Stimulated activated CD8-positive, alpha-beta memory T cell treated with anti-CD3 and anti-CD28 coated beads, Interleukin-4, amount 100 ng/mL, for 24 hours (primary cell): ENCODE results near the gene THAP4.

ENCODE experiments used
- DNase-seq: peaks from one replicate; pipeline ENCODE4 v3.0.0-alpha.2; 2020; ENCODE audit warnings: low read depth

THAP4 gene

DNA sequence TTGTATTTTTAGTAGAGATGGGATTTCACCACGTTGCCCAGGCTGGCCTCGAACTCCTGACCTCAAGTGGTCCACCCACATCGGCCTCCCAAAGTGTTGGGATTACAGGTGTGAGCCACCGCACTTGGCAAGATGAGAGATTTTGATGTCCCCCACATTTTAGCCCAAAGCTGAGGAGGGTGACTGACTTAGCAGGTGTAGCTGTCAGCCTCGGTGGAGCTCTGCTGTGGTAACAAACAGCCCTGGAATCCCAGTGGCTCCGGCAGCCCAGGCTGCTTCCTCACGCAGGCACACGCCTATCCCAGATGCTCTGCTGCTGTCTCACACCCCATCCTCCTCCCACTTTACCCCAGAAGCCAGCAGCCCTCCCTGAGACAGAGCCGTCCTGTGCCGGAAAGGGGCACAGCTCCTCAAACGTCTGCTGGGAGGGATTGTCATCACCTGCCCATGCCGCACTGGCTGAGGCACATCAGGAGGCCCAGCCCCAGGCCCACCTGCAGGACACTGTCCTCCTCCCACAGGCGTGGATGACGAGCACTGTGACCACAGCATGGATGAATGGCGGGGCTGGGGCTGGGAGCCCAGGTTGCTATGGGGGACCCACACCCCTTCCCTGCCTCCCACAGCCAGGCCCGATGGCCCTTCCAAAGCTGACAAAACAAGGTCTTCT lies 89.0 kb downstream of the THAP4 start:
- DNase-seq: no peak

DNA sequence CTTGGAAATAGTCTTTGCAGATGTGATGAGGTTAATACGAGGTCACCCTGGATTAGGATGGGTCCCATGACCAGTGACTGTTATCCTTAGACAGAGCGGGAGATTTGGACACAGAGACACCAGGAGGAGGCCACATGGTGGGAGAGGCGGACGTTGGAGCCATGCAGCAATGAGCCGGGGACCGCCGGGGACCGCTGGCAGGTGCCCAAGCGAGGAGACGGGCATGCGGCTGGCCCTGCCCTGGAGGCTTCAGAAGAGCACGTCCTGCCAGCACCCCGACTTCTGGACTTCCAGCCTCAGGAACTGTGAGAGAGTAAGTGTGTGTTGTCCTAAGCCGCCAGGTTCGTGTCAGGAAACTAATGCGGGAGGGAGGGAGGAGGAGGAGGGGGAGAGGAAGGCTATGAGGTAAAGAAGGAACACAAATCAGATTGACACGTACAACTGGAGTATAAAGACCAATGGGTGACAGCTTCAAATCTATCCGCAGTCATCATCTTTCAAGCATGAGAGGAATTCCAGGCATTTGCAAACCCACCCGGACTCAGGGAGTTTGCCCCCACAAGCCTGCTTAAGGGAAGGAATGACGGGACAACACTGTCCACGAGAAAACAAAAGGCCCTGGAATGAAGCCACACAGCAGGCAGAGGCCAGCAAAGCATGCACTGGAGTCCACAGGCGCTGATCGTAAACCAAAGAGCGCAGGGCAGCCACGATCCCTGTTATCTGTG lies 90.0 kb downstream of the THAP4 start:
- DNase-seq: no peak

DNA sequence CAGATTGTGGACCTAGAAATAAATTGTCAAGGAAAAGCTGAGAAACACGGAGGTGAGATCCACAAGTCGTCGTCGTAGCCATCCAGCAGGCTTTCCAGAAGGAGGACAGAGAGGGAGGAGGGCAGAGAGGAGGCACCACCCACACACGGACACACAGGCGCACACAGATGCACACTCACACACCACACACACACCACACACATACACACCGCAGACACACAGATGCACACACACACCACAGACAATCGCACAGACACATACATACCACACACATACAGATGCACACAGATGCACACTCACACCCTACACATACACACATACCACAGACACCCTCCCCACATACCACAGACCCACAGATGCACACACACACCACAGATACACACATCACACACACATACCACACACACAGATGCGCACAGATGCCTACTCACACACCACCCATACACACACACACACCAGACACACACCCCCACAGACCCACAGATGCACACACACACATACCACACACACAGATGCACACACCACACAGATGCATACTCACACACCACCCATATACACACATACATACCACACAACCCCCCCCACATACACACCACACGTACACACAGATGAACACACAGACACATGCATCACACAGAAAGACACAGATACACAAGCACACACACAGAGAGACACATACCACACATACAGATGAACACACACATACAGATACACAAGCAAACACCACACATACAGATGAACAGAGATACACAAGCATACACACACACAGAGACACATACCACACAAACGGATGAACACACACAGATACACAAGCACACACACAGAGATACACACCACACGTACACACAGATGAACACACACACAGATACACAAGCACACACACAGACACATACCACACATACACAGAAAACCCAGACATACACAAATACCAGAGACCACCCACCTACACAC lies 91.2 kb downstream of the THAP4 start:
- no peak for DNase-seq

DNA sequence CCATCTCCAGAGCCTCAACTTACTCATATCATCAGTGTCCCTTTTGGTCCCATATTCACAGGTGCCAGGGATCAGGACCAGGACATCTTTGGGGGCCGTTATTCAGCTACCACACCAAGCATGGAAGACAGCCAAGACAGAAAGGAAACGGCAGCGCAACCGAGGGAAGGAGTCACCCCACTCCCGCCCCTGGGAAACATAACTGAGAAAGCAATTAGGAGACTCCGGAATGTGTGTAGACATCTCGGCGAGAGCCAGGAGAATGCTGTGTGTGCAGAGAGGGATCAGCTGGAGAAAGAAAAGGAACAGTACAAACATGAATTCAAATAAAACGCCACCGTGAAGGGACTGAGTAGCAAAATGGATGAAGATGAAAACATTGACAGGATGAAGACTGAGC lies 91.9 kb downstream of the THAP4 start:
- no peak for DNase-seq

DNA sequence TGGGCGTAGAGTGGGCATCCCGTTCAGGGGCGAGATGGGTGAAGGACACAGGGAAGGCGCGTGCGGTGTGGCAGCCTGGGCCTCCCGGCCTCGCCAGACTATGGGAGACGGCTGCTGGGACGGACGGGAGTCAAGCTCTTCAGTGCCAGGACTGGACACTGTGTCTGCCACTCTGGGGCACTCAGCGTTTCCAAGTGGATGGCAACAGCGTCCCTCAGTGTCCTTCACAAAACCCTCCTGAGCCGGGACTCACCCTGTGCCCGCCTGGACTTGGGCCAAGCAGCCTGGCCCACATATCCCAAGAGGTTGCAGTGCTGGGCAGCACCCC lies 94.7 kb downstream of the THAP4 start:
- no peak for DNase-seq

DNA sequence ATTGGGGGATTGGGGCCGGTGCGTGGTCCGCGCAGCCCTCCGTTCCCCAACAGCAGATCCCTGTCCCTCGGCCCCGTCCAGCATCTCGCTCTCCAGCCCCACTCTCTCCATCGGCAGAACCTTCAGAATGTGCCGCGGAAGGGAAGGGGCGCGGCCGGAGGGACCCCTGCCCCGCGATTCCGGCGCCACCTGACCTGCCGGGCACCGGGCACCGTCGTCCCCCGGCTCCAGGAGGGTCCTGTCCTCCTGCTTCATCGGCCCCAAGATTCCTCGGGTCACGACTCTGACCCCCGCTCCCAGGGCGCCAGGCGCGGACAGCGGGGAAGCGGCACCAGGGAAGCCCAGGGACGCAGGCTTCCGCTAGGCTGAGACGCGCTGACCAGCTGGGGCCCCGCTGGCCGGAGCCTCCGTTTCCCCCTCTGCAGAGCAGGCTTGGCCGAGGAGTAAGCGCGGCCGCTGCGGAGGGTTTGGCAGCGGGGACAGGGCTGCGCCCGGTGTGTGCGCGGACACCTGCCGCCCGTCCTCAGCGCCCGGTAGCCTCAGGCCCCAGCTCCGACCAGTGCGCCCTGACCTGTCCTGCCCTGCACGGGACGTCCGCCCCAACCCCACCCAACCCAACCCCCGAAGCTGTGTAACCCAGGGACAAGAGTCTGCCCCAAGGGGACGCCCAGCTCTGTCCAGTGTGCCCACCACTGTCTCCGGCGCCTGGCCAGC lies 95.2 kb downstream of the THAP4 start:
- DNase-seq: no peak

DNA sequence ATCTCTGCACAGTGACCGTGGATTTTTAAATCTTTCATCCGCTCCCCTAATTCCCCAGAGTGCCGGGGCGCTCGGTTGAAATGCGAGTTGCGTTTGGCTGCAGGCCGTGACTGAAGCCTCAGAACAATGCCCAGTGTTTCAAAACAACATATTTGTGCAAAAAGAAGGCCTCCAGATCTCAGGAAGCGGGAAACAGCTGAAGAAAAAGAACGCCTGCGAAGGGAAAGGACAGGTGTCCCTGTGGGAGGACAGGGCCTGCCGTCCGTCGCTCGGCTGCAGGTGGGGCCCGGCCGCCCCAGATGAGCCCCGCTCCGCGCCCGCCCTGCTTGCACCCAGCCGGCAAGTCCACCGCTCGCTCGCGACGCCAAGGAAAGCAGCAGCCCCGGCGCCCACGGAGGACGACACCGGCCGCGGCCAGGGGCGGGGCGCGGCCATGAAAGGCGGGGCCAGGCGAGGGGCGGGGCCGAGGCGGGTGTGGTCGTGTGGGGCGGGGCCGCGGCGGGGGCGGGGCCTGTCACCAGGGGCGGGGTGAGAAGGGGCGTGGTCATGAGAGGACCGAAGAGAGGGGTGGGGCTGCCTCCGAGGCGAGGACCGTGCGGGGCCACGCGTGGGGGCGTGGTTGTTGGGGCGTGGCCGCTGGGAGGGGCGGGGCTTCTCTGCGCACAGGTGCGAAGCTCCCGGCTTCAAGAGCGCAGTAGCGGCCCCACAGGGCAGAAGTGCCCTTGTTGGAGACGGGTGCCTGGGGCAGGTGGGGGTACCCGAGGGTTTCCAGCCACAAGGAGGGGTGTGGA lies 96.0 kb downstream of the THAP4 start:
- peak; percentile 41 for DNase-seq

DNA sequence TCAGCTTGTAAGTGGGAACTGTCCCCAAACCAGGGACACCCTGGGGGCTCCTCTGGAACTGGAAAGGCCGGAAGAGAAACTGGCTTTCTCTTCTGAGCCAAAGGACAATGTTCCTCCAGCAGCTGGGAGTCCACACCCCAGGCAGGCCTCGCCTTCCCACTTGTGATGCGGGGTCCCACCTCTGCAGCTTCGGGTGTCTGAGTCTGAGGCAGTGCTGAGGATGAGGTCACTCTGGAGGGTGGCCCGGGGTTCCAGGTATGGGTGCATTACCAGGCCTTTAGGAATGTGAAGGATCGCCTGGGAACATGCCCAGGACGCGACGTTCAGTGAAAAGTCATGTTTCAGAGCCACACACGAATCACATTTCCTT lies 96.6 kb downstream of the THAP4 start:
- no peak for DNase-seq

DNA sequence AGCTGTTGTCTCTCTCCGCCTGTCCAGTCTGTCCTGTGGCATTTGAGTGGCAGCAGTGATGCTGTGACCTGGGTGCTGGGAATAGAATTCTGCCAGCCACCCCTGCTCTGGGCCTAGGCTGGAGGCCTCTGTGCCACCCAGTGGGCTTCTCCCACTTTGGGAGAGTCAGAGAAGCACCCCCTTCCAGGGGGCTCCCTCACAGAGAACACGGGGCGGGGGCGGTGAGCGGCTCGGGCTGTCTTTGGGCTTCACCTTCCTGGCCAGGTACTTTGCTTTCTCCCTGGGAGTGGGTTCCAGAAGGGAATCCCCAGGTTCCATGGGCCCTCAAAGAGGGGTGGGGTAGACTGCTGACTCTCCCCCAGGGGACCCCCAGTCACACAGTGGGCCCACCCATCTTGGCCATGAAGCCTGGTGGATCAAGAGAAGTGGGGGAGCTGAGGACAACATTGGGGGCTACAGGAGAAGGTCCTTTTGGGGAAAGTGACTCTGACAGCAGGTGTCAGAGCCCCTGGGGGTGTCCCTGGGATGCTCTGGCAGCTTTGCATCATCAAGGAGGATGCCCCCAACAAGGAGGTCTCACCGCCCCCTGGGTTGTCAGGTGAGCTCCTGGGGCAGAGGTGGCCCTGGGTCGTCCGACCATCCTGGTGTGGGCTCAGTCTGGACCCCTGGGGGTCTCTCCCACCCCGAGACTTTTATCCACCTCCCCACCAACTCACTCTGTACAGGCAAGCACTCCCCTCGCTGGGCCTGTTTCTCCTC lies 97.2 kb downstream of the THAP4 start:
- DNase-seq: no peak

DNA sequence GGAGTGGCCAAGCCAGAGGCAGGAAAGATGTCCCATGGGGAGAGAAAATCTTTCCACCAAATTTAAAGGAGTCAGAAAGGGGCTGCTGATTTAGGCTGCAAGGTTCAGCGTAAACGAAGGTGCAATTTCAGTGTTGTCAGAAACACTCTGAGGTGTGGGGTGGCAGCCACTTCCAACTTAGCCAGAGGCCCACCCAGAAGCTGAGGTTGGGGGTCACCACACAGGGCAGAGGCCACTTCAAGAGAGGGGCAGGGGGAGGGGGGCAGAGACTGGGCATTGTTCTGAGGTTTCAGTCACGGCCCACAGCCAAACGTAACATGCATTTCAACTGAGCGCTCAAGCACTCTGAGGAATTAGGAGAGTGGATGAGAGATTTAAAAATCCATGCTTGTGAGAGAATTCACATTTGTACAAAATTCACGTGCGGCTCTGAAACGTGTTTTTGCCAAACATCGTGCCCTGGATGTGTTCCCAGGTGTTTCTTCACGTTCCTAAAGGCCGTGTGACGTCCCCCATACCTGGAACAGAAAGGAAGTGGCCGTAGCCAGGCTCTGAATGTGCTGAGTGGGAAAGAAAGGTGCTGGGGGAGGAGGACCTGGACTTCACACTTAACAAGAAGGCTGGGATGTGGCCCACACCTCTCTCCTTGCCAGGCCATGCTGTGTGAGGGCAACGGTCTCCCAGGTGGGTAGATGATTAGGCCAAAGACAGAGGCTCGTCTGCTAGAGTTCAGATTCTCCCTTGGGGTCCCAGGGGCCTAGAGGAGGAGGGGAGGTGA lies 97.9 kb downstream of the THAP4 start:
- no peak for DNase-seq

DNA sequence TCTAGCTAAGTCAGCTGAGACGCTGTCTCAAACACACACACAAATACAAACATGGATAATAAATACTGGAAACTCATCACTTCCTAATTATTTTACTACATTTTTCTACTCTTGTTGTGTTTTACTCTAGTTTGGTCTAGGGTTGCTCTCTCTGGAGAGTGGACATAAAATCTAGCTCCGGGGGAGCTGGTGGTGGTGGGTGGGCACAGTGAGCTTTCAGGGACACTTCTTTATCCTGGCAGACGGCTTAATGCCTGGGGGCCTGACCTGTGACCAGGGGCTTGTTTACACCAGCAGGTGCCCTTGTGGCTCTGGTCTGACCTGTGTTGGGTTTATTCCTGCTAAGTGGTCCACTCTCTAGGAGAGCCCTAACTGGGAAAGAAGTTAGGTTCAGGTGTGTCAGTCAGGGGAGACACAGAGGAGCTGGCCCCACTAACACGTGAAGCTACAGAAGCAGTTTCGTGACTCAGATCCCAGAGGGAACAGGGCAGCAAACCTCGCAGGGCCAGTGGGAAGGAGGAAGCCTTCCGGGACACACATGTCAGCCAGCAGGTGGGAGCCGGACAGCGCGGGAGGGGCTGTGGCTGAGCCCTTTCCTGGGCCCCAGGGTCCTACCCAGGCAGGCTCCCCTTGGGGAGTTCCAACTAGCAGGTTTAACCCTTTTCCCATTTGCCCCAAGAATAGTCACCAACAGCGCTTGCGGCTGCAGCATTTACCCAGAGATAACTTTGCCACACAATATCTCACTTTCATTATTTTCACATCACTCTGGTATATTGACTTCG lies 100.9 kb downstream of the THAP4 start:
- no peak for DNase-seq

DNA sequence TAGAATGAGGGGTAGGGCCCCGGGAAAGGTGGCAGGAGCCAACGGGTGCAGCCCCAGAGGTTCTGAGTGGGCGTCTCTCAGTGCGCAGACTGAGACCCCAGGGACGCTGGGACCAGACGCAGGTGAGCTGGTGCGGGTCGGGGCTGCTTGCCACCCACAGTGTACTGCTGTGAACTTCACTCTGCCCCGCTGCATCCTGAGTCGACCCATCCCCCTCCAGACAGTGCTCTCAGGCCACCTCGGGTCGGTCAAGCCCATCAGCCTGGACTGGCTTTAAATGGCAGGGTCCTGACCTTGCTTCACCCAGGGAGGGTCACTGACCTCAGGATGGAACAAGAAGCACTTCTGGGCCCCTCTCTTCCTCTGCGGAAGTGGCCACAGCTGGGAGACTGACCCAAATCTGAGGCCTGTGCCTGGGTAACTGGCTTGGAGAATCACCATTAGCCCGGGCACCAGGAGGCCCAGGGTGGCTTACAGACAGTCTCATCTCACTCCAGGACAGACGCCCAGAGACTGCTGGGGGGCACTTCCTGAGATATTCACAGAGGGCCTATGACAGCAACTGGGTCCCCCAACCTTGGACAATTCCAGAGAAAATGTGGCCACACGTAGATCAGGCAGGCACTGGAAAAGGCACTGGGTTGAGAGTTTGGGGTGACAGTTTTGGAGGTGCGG lies 102.1 kb downstream of the THAP4 start:
- no peak for DNase-seq
